Right lobe of liver (tissue), 4 donors: ENCODE data around the gene WBP2.
"Not testable (repeated sequence)": the region's sequence is repeated elsewhere in the genome, so short reads cannot be mapped to it uniquely, and the experiment has no call there.

Experiments used
- POLR2A ChIP-seq: fragments of 450-650 bp; IDR thresholded peaks from one replicate; pipeline ENCODE4 v1.6.1; 2017; ENCODE audit warnings: antibody characterized with exemption, mild to moderate bottlenecking
- TF ChIP-seq, protein P1 (sequence below), 4 donors: fragments of 200-600 bp in 3 of 4; fragments of 450-650 bp in 1 of 4; IDR thresholded peaks; one replicate each; pipeline versions ENCODE4 v1.5.1 to v1.8.0; 2016 to 2022; ENCODE audit warnings: antibody characterized with exemption in 4 of 4, mild to moderate bottlenecking in 2 of 4
- donor health status: DM: no; HTN: no; CAD: no.
- donor health status: DM: no; HTN: no; CAD: no.
- donor health status: DM: no; HTN: yes; CAD: no.

DNA sequence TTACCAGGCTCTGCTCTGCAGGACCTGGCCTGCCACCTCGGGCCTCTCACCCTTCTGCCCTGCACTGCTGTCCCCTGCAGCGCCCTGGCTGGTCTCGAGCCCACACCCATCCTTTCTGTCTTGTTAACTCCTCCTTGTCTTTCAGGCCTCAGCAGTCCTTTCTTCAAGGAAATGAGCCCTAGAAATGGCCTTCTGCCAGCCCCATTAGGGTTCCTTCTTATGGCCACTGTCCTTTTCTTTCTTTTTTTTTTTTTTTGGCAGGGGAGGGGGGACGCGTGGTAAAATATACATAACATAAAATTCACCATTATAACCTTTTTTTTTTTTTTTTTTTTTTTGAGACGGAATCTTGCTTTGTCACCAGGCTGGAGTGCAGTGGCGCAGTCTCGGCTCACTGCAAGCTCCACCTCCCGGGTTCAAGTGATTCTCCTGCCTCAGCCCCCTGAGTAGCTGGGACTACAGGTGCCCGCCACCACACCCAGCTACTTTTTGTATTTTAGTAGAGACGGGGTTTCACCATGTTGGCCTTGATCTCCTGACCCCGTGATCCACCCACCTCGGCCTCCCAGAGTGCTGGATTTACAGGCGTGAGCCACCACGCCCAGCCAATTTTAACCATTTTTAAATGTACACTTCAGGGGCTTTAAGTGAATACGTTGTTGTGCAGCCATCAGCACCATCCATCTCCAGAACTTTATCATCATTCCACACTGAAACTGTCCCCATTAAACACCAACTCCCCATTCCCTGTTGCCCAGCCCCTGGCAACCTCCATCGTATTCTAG, 10.5 kb upstream of the WBP2 start:
- TF ChIP-seq, protein P1, sequence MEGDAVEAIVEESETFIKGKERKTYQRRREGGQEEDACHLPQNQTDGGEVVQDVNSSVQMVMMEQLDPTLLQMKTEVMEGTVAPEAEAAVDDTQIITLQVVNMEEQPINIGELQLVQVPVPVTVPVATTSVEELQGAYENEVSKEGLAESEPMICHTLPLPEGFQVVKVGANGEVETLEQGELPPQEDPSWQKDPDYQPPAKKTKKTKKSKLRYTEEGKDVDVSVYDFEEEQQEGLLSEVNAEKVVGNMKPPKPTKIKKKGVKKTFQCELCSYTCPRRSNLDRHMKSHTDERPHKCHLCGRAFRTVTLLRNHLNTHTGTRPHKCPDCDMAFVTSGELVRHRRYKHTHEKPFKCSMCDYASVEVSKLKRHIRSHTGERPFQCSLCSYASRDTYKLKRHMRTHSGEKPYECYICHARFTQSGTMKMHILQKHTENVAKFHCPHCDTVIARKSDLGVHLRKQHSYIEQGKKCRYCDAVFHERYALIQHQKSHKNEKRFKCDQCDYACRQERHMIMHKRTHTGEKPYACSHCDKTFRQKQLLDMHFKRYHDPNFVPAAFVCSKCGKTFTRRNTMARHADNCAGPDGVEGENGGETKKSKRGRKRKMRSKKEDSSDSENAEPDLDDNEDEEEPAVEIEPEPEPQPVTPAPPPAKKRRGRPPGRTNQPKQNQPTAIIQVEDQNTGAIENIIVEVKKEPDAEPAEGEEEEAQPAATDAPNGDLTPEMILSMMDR (IDR thresholded peaks at IDR 0.05) = not testable (repeated sequence)
- TF ChIP-seq POLR2A = not testable (repeated sequence)
